GM12872 (cell line): ENCODE results near the gene RNU7-1.

Experiments
- CTCF ChIP-seq: IDR thresholded peaks from 3 replicates; pipeline ENCODE4 v1.5.1; 2011; ENCODE audit warnings: low read depth, mild to moderate bottlenecking, low read length, moderate library complexity; ENCODE audit not compliant: insufficient read depth

RNU7-1 gene

GRCh38 chr12:6928703-6929407 lies 14.8 kb upstream of the RNU7-1 start:
- TF ChIP-seq CTCF = no peak

- no peak for TF ChIP-seq CTCF
Observed at GRCh38 chr12:6929466-6930452, 13.9 kb upstream of the RNU7-1 start.

- no peak for TF ChIP-seq CTCF
Observed at GRCh38 chr12:6932766-6933165, 10.8 kb upstream of the RNU7-1 start.

- no peak for TF ChIP-seq CTCF
Observed at GRCh38 chr12:6934110-6934509, 9.5 kb upstream of the RNU7-1 start.

- no peak for TF ChIP-seq CTCF
Observed at GRCh38 chr12:6935371-6936193, 8.0 kb upstream of the RNU7-1 start.

- no peak for TF ChIP-seq CTCF
Observed at GRCh38 chr12:6936194-6936635, 7.4 kb upstream of the RNU7-1 start.
